ENCODE data around the gene LAMB4. TPM values are rescaled to one million over a fixed set of nuclear protein-coding genes. Genes with fewer than 3 reads are reported as not detected.

The LAMB4 gene
- total RNA-seq, 4 donors from 2014 or later = 0.04 to 0.33 TPM; not detected in 2

DNA sequence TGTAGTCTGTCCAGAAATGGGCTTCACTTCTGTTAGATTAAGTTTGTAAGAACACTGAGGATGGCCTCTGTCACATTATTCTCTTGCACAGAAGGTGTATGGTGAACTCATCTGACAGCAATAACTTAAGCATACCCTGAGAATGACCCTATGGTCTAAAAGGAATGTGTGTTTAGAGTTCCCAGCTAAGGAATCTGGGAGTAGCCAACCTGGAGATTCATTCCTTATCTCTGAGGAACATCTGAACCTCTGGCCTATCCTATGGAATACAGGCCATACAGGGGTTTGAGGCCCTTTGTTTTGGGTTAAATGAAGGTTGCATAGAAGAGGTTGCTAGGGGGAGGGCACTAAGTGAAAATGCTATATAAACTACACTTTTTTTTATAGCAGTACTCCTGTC lies 41.4 kb downstream of the LAMB4 start:
- Histone ChIP-seq H3K9me3 (no peaks in the 10 kb centered on the region), H3K27ac (no peak overlapping the region), H3K36me3 (no peaks in the 10 kb centered on the region), H3K4me3 (no peak overlapping the region), H3K4me1 (no peaks in the 10 kb centered on the region), H3K27me3 (no peaks in the 10 kb centered on the region)
- ATAC-seq = no peak
- in situ Hi-C loops (cut with MboI; ENCODE audit: low sequenced_read_pairs in 4 of 4) = no loop called here
- DNase-seq = no peak
- TF ChIP-seq POLR2A (IDR thresholded peaks at IDR 0.05) = no peak
- no peak for TF ChIP-seq CTCF (IDR thresholded peaks at IDR 0.05 in 4 of 5, conservative IDR thresholded peaks at IDR 0.05 in 1 of 5)
- intact Hi-C loops (cut with DNase I; ENCODE audit: low total_unique reads) = no loop called here

DNA sequence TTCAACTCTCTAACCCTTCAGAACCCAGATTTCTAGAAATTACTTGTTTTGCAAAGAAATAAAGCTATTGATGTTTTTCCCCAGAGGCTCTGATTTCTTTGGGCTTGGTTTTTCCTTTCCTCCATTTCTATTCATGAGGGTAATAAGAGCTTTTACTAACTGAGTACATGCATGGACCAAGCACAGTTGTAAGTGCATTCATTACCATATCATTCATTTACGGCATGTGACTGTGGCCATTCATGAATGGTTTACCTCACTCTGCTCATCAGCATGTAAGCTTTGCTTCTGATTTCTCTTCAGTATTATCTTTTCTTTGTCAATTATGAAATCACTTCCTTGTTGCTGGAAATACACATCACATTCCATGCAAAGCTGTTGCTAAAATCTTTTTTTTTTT lies 42.4 kb downstream of the LAMB4 start:
- no peak overlapping the region for H3K27ac ChIP-seq
- H3K27me3 ChIP-seq = no peaks in the 10 kb centered on the region
- no peak for TF ChIP-seq POLR2A (IDR thresholded peaks at IDR 0.05)
- TF ChIP-seq CTCF (IDR thresholded peaks at IDR 0.05 in 4 of 5, conservative IDR thresholded peaks at IDR 0.05 in 1 of 5) = no peak
- H3K4me3 ChIP-seq = no peak overlapping the region
- no peak for DNase-seq
- no peaks in the 10 kb centered on the region for H3K36me3 ChIP-seq
- ATAC-seq = no peak
- intact Hi-C loops (cut with DNase I; ENCODE audit: low total_unique reads) = no loop called here
- no peaks in the 10 kb centered on the region for H3K4me1 ChIP-seq
- in situ Hi-C loops (cut with MboI; ENCODE audit: low sequenced_read_pairs in 4 of 4) = no loop called here
- no peaks in the 10 kb centered on the region for H3K9me3 ChIP-seq

- Histone ChIP-seq H3K9me3 (no peaks in the 10 kb centered on the region), H3K36me3 (no peaks in the 10 kb centered on the region), H3K27me3 (no peaks in the 10 kb centered on the region), H3K4me3 (no peak overlapping the region), H3K4me1 (no peaks in the 10 kb centered on the region), H3K27ac (no peak overlapping the region)
- in situ Hi-C loops (cut with MboI; ENCODE audit: low sequenced_read_pairs in 4 of 4) (no loop called here), intact Hi-C loops (cut with DNase I; ENCODE audit: low total_unique reads) (no loop called here)
- ATAC-seq = no peak
- no peak for TF ChIP-seq CTCF (IDR thresholded peaks at IDR 0.05 in 4 of 5, conservative IDR thresholded peaks at IDR 0.05 in 1 of 5)
- no peak for TF ChIP-seq POLR2A (IDR thresholded peaks at IDR 0.05)
- DNase-seq = no peak
Observed at GRCh38 chr7:108086962-108087361, 43.2 kb downstream of the LAMB4 start.

GRCh38 chr7:108086546-108086945 lies 43.6 kb downstream of the LAMB4 start:
- no peak for ATAC-seq
- no peak for DNase-seq
- Histone ChIP-seq H3K36me3 (no peaks in the 10 kb centered on the region), H3K27ac (no peak overlapping the region), H3K4me3 (no peak overlapping the region), H3K27me3 (no peaks in the 10 kb centered on the region), H3K4me1 (no peaks in the 10 kb centered on the region), H3K9me3 (no peaks in the 10 kb centered on the region)
- intact Hi-C loops (cut with DNase I; ENCODE audit: low total_unique reads) (no loop called here), in situ Hi-C loops (cut with MboI; ENCODE audit: low sequenced_read_pairs in 4 of 4) (no loop called here)
- no peak for TF ChIP-seq POLR2A (IDR thresholded peaks at IDR 0.05)
- TF ChIP-seq CTCF (IDR thresholded peaks at IDR 0.05 in 4 of 5, conservative IDR thresholded peaks at IDR 0.05 in 1 of 5) = no peak

DNA sequence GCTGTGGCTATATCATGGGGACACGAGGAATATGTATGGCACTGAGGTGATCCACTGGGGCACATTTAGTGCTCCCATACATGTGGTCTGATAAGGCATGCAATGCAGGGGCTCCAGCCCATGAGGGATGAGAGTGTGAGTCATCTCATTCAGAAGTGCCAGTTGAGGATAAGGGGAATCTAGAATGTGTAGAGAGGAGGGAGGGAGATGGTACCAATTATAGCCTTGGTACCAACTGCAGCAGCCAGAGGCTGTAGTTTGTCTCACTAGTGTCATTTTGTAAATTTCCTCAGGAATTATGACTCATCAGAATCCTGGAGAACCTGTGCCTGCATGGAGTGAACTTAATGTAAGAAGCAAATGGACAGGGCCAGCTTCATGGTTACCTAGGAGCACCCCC lies 46.2 kb downstream of the LAMB4 start:
- Histone ChIP-seq H3K27ac (no peak overlapping the region), H3K36me3 (no peaks in the 10 kb centered on the region), H3K4me1 (no peaks in the 10 kb centered on the region), H3K9me3 (no peaks in the 10 kb centered on the region), H3K27me3 (no peaks in the 10 kb centered on the region), H3K4me3 (no peak overlapping the region)
- intact Hi-C loops (cut with DNase I; ENCODE audit: low total_unique reads) (no loop called here), in situ Hi-C loops (cut with MboI; ENCODE audit: low sequenced_read_pairs in 4 of 4) (no loop called here)
- TF ChIP-seq POLR2A (IDR thresholded peaks at IDR 0.05) = no peak
- no peak for ATAC-seq
- DNase-seq = no peak
